T47D (cell line): ENCODE results near the gene LANCL3.
"Not testable (repeated sequence)": the region's sequence is repeated elsewhere in the genome, so short reads cannot be mapped to it uniquely, and the experiment has no call there.

Experiments
- DNase-seq, 2 experiments: peaks; one replicate each; pipeline versions ENCODE4 v3.0.0 to v3.0.0-alpha.2; 2011 to 2012; ENCODE audit warnings: low read depth in 1 of 2, low spot score in 1 of 2
- JUND ChIP-seq: IDR thresholded peaks from 2 replicates; pipeline ENCODE4 v1.6.1; 2012; ENCODE audit warnings: low read depth
- in situ Hi-C: cut with HindIII; loops from 2 replicates; pipeline ENCODE4 v1.10.0; 2016; ENCODE audit warnings: low sequenced_read_pairs, low pct_unique_long_range_greater_than_20kb

Gene LANCL3

GRCh38 chrX:37571426-37572107, at the start of gene LANCL3:
LANCL3 (plus strand) TSS chrX:37571661; CDS start chrX:37571871, 210 bp downstream.
- DNase-seq, result not testable (repeated sequence)

GRCh38 chrX:37523673-37524072, 47.8 kb upstream of the LANCL3 start:
- in situ Hi-C loops, DNase-seq: not testable (repeated sequence)

More at GRCh38 chrX:37571426-37572107, at the start of gene LANCL3:
- in situ Hi-C loops, result not testable (repeated sequence)

- TF ChIP-seq JUND, result no peak
- in situ Hi-C loops, result no loop called here
- DNase-seq, result no peak
Observed at GRCh38 chrX:37541991-37542390, 29.5 kb upstream of the LANCL3 start.

- TF ChIP-seq JUND, result no peak
- in situ Hi-C loops, result no loop called here
Observed at GRCh38 chrX:37542791-37543190, 28.7 kb upstream of the LANCL3 start.

GRCh38 chrX:37543324-37543723, 28.1 kb upstream of the LANCL3 start:
- in situ Hi-C loops, result no loop called here
- TF ChIP-seq JUND, result no peak
- no peak for DNase-seq

More at GRCh38 chrX:37542791-37543190, 28.7 kb upstream of the LANCL3 start:
- no peak for DNase-seq

GRCh38 chrX:37544531-37544930, 26.9 kb upstream of the LANCL3 start:
- in situ Hi-C loops, DNase-seq: not testable (repeated sequence)

GRCh38 chrX:37545066-37545465, 26.4 kb upstream of the LANCL3 start:
- no peak for DNase-seq
- no peak for TF ChIP-seq JUND
- in situ Hi-C loops, result no loop called here

- in situ Hi-C loops, DNase-seq: not testable (repeated sequence)
Observed at GRCh38 chrX:37549619-37550018, 21.8 kb upstream of the LANCL3 start.

- no peak for DNase-seq
- in situ Hi-C loops, result no loop called here
- TF ChIP-seq JUND, result no peak
Observed at GRCh38 chrX:37553476-37553875, 18.0 kb upstream of the LANCL3 start.

GRCh38 chrX:37565254-37565653, 6.2 kb upstream of the LANCL3 start:
- in situ Hi-C loops, DNase-seq: not testable (repeated sequence)

- in situ Hi-C loops, DNase-seq: not testable (repeated sequence)
Observed at GRCh38 chrX:37570349-37570748, 1.1 kb upstream of the LANCL3 start.

- DNase-seq, in situ Hi-C loops: not testable (repeated sequence)
Observed at GRCh38 chrX:37572108-37572587, 687 bp downstream of the LANCL3 start.

GRCh38 chrX:37573121-37573520, 1.7 kb downstream of the LANCL3 start:
- in situ Hi-C loops, DNase-seq: not testable (repeated sequence)

GRCh38 chrX:37578045-37578444, 6.6 kb downstream of the LANCL3 start:
- no peak for DNase-seq
- in situ Hi-C loops, result no loop called here
- no peak for TF ChIP-seq JUND
